MM.1S (cell line): ENCODE data around the gene G0S2.

ENCODE experiments used
- CTCF ChIP-seq: fragments of 300-600 bp; sonication (generic); IDR thresholded peaks from 2 replicates; pipeline ENCODE4 v1.5.1; 2016; ENCODE audit warnings: antibody characterized with exemption, low read length, mixed read lengths
- EZH2phosphoT487 ChIP-seq: fragments of 300-600 bp; sonication (generic); IDR thresholded peaks from 2 replicates; pipeline ENCODE4 v1.6.1; 2018; ENCODE audit warnings: antibody characterized with exemption, low read length

- TF ChIP-seq CTCF (no peak), EZH2phosphoT487 (no peak)
These were observed 29.9 kb downstream of the G0S2 start for GRCh38 chr1:209705033-209705598.
